Eye (tissue), 1 donor: ENCODE results near the gene SIL1.
"Not testable (repeated sequence)": the region's sequence is repeated elsewhere in the genome, so short reads cannot be mapped to it uniquely, and the experiment has no call there.

ENCODE experiments used
- DNase-seq: peaks from one replicate; pipeline ENCODE4 v3.0.0-alpha.2; 2015

Gene SIL1

DNA sequence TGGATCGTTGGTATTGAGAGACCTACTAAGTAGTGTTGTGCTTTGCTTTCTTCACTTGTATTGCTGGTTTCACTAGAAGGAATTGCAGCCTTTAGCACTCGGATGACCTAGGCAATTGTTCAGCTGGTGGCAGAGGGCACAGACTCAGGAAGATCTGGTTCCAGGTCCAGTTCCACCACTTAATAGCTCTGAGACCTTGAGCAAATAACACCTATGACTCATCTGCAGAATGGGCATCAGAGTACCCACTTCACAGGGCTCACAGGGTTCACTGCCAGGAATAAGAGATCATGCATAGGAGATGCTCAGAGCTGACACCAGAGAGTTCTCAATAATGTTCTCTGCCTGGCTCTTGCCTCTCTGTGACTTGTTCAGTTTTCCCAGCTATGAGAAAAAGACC lies 133.6 kb downstream of the SIL1 start:
- no peak for DNase-seq

DNA sequence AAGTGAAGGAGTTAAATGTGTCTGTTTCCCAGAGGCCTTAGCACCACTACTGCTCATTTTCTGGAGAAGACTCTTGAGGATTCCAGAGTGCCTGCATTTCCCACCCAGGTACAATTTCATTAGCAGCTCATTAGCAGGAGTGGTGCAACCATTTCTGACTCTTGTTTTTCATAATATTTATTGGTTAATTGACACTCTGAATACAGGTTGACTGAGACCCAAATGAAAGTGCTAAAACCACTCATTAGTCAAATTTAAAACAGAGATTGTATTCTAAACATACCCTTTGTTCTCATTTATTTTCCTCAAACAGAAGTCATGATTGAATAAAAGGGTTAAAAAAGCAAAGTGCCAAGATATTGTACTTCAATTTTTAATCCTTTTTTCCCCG lies 134.5 kb downstream of the SIL1 start:
- DNase-seq: no peak

DNA sequence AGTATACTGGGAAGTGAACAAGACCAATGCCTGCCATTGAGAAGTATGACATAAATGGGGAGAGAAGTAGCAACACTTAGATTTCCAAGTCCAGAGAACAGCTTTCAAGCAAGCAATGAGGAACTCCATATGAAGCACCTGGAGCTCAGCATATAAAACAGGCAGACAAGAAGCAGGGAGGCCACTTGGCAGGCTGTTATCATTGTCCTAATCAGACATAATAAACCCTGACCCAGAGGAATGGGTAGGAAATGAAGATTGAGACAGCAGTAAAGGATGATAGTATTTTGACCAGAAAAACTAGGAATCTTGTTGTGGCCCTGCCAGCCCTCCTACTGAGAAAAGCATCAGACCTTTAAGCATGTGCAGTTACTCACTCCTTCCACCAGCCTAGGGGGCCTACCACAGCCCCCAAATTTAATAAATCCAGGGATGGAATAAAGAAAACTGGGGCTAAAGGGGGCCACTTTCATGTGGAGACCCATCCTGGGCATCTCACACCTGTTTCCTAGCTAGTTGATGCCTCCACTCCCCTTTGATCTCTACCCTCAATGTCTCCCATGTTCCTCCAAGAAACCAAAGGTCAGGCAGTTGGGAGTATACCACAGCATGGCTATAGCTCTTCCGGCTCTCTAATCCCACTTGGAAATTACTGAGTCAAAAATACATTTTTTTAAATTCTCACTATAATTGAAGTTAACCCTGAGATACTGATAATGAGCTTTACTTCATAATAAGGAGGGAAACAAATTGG lies 135.1 kb downstream of the SIL1 start:
- DNase-seq: no peak

DNA sequence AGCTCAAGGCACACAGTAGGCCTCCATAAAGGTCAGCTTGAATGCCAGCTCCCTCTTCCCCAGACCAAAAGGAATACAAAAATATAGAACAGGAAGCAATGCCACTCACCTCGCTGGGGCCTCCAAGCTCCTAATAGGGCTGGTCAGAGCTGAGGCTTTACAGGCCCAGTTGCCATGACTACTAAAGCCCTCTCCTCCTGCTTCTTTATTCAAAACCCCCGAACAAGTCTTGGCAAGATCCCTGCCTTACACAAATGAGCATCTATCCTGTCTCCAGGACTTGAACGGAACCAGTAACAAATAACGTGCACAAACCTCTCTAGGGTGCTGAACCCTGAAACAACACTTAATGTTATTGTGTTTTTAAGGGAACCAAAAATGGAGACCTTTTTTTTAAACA lies 136.3 kb downstream of the SIL1 start:
- DNase-seq: peak; percentile 78

DNA sequence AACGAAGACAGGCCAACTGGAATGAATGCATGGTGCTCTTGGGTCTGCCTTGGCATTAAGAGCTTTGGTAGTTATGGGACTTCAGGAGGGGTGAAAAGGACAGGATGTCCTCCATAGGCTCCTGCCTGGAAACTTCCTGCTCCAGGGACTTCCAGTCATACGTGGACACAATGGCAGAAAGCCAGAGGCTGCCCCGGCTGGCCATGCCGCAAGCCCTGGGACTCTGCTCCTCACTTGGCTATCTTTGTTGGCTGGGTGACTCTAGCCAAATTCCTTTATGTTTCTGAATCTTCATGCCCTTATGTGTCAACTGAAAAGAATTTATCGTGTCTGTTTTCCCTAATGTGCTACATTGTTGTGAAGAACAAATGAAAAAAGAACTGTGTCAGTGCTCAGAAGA lies 136.9 kb downstream of the SIL1 start:
- DNase-seq: no peak

DNA sequence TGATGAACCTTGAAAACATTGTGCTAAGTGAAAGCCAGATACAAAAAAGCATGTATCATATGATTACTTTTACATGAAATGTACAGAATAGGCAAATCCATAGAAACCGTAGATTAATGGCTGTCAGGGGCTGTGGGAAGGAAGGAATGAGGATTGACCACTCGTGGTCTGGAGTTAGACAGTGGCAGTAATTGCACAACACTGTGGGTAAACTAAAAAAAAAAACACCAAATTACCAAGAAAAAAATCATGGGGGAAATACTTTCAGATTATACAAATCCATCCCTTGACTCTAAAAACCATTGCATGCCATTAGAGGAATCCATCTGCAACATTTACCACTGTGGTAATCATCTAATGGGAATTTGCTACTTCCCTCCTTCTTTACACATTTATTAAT lies 140.0 kb downstream of the SIL1 start:
- DNase-seq: no peak

DNA sequence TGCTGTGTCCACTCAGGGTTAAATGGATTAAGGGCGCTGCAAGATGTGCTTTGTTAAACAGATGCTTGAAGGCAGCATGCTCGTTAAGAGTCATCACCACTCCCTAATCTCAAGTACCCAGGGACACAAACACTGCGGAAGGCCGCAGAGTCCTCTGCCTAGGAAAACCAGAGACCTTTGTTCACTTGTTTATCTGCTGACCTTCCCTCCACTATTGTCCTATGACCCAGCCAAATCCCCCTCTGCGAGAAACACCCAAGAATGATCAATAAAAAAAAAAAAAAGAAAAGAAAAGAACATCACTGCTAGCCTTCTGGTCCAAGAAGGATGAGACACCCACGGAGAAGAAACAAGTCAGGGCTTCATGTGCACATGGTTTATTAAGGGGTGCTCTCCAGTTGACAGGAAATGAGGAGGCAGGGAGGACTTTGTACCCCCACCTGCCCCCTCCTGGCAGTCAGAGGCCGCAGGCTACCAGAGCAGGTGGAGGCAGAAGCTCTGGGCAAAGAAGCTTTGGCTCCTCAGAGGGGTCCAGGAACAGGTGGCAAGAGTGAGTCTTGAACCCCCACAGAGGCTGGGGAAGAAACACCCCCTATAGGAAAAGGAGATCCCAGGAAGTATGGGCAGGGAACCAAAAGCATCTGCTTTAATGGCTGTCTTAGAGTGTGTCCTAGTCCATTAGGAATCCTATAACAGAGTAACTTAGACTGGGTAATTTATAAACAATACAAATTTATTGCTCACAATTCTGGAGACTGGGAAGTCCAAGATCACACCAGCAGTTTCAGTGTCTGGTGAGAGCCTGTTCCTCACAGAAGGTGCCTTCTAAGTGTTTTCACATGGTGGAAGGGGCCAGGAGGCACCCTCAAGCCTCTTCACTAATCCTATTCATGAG lies 140.9 kb downstream of the SIL1 start:
- DNase-seq: not testable (repeated sequence)

DNA sequence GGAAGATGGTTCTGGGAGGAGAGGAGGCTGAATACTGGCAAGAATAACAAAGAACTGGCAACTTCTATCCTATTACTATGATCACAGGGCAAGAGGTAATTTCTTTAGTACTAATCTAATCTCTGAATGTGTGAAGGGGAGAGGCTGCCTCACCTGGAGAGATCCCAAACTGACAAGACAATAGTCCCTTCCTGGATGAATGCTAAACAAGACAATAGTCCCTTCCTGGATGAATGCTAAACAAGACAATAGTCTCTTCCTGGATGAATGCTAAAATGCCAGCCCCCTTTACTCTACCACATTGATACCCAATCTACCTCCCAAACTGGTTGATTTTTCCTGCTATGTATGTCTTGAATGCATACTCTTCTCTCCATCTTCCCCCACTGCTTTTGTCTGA lies 145.2 kb downstream of the SIL1 start:
- no peak for DNase-seq

DNA sequence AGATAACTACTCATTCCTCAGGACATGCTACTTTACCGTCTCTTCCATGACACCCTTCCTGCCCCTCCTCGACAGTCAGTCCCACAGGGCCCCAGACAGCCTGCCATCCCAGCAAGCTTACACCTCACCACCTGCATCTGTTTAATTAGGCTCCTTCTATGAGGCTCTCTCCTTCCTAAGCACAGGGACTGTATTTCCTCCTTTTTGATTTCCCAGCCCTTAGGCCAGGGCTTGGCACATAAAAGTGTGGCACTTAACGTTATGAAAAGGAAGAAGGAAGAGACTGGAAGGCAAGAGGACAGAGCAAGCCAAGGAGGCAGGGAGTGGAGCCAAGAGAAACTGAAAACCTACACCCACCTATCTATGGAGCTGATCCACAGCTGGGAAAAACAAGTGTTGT lies 146.8 kb downstream of the SIL1 start:
- no peak for DNase-seq

DNA sequence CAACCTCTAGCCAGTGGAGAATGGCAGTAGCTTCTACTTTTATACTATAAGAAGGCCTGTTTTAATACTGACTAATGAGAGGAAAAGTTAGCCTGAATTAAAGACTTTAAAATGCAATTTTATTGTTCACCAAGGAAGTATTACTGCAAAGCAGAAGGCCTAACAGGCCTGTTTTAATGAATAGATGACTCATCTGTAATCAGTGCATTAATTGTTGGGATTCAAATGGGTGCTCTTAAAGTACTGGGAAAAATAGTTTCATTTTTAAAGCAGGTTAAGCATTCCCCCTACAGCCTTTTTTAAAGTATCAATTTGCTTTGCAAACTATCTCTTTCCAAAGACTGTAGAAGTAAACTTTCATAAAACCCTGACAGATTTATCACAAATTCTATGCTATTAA lies 147.7 kb downstream of the SIL1 start:
- DNase-seq: no peak

DNA sequence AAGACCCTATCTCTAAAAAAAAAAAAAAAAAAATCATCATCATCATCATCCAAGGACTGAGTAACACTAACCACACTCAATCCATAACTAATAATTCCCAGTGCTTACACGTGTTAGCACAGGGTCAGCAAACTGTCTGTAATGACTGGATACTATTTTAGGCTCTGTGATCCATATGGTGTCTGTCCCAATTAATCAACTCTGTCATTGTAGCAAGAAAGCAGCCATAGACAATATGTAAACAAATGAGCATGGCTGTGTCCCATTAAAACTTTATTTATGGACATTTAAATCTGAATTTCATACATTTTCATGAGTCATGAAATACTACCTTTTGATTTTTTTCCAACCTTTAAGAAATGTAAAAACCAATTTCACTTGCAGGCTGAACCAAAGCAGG lies 148.4 kb downstream of the SIL1 start:
- DNase-seq: peak; percentile 17

DNA sequence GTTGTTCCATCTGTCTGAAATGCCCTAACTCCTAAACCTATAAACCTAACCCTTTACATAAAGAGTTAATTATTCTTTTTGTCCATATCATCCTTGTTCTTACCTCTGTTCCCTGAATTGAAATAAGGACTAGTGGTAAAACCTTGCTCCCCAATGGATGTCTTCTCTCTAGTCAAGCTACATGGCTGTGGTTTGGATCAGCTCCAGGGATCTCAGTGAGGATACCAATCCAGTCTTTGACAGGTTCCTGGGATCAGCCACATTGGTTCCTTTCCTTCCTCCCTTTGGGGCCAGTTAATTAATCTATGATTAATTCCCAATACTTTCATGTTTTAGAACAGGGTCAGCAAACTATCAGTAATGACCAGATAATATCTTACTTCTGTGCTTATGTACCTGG lies 151.6 kb downstream of the SIL1 start:
- DNase-seq: no peak

DNA sequence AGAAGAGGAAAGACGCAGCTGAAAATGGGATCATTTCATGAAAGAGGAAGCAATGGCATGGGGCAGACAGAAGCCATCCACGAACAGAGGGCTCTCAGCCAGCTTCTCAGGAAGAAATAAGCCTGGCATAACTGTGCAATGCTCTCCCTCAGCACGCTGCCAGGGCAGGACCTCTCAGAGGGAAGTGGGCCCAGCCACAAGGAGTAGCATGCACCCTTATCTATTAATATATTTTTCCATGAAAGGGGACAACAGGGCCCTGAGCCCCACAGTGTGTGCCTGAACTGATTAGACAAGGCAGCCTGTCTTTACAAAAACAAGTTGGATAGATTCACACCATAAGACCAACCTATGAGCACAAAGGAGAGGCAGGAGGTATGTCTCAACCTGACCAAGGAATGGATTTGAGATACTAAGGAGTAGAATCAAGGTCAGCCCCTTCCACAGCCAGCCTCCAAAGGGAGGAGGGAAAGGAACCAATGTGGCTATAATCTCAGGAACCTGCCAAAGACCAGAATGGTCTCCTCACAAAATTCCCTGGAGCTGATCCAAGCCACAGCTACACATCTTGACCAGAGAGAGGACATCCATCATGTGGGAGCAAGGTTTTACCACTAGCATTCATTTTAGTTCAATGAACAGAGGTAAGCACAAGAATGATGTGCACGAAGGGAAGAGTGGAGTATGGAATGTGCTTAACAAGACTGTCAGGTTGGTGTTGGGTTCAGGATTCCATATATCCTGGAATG lies 154.8 kb downstream of the SIL1 start:
- no peak for DNase-seq

DNA sequence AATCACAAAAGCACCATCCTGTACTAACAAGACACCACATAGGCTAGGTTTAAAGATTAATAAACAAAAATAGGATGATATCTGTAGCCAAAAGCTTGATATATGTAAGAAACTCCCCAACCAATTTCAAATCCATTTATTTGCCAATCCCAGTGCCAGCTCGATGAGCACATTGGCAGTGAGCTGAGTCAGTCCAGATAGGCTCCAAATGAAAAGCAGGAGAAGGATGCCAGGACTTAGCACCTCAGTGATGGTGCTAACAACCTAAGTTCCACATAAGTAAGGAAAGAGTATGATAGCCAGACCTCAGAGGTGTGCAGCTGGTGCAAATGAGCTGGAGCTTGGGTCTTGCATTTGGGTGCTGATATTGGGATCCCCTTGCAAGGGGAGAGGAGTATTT lies 158.1 kb downstream of the SIL1 start:
- no peak for DNase-seq

DNA sequence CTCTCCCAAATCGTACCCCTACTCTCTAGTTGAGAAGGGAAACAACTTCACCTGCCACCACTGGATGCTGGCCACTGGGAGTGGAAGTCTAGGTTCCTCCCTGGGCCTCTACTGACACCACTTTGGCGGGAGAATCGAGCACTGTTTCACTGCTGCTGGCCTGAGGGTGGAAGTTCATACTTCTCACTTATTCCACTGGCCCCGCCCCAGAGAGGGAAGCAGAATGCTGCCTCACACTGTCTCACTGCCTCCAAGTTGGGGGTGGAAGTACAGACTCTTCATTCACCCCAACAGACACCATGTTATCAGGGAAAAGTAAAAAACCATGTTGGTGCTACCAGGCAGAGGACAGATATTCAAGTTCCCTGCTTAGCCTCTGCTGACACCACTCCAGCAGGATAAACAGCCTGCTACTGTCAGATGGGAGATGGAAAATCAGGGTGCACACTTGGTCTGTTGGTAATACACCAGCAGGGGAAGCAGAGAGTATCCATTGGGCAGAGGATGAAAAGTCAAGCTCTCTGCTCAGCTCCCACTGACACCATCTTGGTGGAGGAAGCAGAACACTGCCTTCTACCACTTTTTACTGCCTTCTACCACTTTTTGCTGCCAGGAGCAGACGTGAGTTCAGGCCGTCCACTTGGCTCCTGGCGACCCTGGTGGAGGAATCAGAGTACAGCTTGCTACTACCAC lies 159.4 kb downstream of the SIL1 start:
- DNase-seq: no peak

DNA sequence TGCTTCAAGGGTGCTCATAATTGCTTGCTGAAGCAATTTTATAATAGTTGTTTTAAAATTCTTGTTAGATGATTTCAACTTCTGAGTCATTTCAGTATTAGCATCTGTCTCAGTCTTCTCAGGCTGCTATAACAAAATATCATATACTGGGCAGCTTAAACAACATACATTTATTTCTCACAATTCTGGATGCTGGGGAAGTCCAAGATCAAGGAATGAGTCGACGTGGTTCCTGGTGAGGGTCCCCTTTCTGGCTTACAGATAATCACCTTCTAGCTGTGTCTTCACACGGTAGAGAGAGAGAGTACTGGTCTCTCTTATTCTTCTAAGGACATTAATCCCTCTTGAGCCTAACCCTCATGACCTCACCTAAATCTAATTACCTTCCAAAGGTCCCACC lies 160.4 kb downstream of the SIL1 start:
- no peak for DNase-seq

DNA sequence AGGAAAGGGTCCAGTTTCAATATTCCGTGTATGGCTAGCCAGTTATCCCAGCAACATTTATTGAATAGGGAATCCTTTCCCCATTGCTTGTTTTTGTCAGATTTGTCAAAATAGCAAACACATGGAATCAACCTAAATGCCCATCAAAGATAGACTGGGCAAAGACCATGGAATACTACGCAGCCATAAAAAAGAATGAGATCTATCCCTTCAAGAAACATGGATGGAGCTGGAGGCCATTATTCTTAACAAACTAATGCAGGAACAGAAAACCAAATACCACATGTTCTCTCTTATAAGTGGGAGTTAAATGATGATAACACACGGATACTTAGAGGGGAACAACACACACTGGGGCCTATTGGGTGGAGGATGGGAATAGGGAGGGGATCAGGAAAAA lies 161.8 kb downstream of the SIL1 start:
- not testable (repeated sequence) for DNase-seq

DNA sequence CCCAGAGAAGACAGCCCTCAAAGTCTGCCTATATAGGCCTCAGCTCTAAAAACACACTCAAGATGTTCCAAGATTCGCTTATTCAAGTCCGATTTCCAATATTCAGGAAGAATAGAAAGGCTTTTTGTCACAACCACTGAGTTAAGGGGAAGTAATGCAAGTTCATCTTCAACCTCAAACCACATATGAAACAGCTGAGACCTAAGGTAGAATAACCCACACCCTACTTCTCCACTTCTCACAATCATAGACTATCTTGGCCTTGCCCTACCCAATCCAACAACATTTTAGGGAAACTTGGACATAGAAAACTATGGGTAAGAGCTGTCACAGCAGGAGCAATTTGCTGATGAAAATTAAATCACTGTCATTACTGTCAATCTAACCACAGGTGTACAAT lies 171.0 kb downstream of the SIL1 start:
- no peak for DNase-seq

DNA sequence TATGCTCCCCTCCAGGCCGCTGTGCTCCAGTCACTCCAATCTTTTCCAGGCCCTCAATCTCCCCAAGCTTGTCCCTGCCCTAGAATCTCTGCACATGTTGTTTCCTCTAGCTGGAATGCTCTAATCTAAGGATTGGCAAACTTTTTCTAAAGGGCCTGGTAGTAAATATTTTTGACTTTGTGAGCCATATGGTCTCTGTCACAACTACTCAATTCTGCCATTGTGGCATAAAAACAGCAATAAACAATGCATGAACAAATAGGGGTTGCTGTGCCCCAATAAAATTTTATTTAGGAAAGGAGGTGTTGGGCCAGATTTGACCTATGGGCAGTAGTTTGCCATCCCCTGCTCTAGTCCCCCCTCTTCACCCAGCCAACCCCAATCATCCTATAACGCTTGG lies 172.5 kb downstream of the SIL1 start:
- no peak for DNase-seq

DNA sequence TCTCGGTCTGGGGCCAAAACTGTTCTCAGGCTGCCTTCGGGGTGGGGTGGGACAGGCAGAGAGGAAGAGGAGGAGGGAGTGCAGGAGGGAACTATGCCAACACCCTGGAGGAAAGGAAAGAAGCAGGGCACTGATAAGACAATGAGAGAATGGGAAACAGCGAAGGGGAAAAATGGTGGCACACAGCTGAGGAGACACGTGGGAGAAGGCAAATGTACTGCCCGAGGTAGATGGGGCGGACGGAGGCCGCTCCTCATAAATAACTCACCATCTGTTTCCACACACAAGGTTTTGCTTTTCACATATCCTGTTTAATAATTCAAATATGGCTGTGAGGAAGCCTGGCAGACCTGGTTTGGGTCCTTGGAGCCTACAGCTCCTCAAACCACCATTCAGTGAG lies 174.9 kb downstream of the SIL1 start:
- DNase-seq: peak; percentile 41

DNA sequence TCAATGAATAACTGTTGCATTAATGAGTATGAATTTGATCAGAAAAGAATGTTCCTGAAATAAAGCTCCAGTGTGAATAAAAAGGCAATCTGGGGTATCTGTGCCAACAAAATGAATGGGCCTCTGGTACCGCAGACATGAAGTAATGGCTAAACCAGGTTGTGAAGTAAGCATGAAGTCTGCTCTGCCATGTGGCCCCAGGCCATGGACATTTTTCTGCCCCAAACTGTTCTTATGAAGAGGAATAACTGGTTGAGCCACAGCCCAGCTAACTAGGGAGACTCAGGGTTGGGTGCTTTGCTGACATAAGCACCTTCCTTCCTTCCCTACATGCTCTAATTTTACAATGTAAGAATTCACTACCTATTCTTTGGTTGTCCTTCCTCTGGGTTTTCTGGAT lies 175.6 kb downstream of the SIL1 start:
- no peak for DNase-seq

DNA sequence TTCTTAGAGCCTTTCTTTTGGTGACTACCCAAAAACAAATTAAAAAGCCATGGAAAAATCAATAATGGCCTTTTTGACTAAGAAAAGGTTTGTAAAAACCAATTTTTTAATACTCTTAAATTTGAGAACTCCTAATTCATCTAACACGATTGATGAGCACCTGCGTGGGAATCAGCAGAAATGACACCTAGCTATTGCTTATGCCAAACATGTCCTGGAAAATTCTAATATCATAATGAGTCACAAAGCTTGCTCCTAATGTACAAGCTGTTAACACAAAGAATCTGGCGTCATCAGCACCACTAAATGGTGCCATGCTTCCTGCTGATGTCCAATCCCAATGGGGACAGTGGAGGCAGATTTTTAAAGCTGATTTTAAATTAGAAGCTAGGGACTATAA lies 176.8 kb downstream of the SIL1 start:
- no peak for DNase-seq

DNA sequence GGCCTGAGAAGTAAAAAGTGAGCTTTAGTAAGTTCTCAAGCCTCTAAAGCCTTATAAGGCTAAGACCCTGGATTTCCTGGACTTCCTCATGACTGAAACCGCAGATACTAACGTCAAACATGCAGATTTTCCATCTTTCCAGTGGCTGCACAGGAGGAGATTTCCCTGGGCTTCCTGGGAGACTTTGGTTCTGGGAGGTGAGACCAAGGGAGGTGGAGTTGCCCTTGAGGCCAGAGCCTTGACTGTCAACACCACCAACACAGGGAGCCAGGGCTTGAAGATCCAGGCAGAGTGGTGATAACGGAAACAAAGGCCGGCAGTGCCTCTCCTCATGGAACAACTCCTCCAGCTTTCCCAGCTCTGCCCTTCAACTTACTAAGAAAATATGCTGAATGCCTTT lies 178.3 kb downstream of the SIL1 start:
- DNase-seq: no peak
